GM12874 (cell line): Measurements from ENCODE around the gene CEMIP.

Experiments used
- CTCF ChIP-seq: IDR thresholded peaks from 2 replicates; pipeline ENCODE4 v1.5.1; 2011; ENCODE audit warnings: low read depth, mild to moderate bottlenecking, control low read depth, low read length, moderate library complexity; ENCODE audit not compliant: insufficient read depth

Gene CEMIP

DNA sequence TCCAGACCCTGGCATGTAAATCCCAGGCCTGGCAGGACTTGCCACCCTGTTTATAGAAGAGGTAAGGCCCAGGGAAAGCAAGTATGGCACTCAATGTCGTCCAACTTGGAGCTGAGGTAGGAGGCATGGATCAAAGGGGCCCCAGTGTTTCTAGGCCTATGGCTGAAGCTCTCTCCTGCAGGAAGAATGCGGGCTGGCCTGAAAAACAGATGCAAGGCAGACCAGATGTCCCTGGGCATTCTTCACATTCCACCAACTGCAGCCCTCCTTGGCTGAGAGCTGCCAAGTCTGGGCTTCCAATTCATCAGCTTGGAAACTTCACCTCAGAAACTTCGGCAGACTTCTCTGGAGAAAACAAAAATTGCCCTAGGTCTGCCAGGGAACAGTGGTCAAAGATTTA, 188.3 kb downstream of the CEMIP start:
- no peak for TF ChIP-seq CTCF

DNA sequence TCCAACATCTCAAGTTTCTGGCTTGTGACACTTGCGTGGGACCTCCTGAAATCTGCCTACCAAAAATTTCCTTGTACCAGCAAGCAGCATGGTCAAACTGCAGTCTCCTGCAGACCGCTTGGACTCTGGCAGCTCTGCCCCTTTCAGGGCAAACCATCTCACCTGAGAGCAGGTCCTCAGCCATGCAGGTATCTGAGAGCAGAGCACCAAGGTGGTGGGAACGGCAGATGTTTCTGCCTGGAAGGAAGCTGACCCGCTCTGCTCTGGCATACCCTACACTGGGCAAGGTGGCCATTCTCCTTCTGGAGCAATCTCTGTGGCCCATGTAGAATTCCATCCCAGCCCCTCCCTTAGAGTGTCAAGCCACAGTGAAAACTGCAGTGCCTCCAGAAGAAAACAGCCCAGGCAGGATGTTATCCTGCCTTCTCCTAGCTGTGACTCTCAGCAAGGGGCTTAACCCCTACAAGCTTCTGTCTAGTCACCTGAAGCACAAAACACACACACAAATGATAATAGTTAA, 188.9 kb downstream of the CEMIP start:
- no peak for TF ChIP-seq CTCF

DNA sequence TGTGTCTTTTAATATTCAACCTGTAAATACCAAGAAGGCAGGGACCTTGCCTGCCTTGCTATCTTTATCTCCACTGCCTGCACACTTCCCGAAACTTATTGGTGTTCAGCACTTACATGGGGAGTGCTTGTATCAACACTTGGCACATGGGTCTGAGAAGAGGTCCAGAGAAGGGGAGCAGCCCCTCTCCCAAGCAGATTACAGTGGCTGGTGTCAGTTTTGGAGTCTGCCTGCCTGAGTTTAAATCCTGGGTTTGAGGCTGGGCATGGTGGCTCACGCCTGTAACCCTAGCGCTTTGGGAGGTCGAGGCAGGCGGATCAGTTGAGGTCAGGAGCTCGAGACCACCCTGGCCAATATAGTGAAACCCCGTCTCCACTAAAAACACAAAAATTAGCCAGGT, 190.1 kb downstream of the CEMIP start:
- no peak for TF ChIP-seq CTCF

DNA sequence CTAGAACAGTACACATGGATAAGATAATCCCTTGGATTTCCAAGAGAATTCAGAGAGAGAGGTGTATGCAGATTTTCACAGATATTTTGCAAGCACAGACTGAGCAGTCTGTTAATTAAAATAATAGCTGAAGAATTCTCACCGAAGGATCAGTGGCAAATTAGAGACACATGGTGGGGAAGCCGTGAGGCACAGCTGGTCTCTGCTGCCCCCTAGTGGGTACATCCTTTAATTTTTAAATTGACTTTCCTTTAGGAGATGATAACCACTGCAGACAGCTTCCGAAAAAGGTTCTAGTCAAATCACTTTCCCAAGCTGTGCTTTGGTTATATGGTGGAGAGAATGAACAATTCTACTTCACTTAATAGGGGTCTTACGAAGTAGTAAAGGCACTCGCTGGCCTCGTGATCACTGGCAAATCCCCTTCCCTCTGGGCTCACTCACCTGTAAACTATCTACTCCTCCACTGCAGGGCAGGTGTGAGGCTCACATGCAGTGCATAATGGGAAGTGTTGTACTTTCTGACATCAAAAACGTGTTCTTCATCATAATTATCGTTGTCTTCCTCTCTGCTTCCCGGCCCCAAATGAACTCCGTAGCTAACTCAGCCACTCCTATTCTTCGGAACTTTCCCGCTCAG, 191.0 kb downstream of the CEMIP start:
- peak; percentile 66 for TF ChIP-seq CTCF

- no peak for TF ChIP-seq CTCF
Measured at GRCh38 chr15:80970658-80971057, 191.5 kb downstream of the CEMIP start.

GRCh38 chr15:80971143-80971542, 192.0 kb downstream of the CEMIP start:
- no peak for TF ChIP-seq CTCF

DNA sequence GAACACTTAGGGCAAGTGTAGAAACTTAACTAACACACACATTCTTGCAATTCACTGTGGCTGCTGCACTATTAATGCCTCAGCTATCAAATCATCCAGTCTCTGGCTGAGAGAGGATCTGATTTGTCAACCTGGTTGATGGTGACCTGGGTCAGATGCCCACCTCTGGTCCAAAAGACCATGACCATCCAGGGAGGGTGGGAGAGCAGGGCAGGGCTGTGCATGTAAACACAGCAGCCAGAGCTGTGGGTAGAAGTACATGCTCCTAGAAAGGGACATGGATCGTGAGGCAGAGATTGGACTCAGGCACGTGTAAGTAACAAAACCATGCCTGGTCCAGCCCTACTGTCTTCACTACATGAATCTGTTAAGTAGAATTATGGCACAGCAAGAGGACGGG, 193.1 kb downstream of the CEMIP start:
- TF ChIP-seq CTCF = no peak
